Right renal cortex interstitium (tissue), 3 donors: Measurements from ENCODE around the gene BNC1. TPM values are rescaled to one million over a fixed set of nuclear protein-coding genes. Genes with fewer than 3 reads are reported as not detected.
A peak's percentile ranks its signal among the peaks of the same experiment; 100 is the strongest.

Experiments
- DNase-seq, 3 donors: peaks; one replicate each; pipeline ENCODE4 v3.0.0-alpha.2; 2013; ENCODE audit warnings: low read depth in 3 of 3, low spot score in 2 of 3
- polyA plus RNA-seq, 3 donors: library from polyadenylated mRNA; unstranded; fragments of 120-200 nt; gene quantifications; one replicate each; pipeline ENCODE4 v1.2.1, GENCODE V29; 2013; ENCODE audit not compliant: insufficient read length in 3 of 3

Gene BNC1
- under 1 TPM; 0.11 to 0.23 (median 0.12) TPM for polyA plus RNA-seq

GRCh38 chr15:83284559-83285283 is at the start of gene BNC1:
Gene BNC1 (minus strand): TSS chr15:83284664. CDS start chr15:83284628, 36 bp downstream.
- no peak for DNase-seq

GRCh38 chr15:83327041-83327440 is 42.6 kb upstream of the BNC1 start:
- no peak for DNase-seq

GRCh38 chr15:83324799-83325198 is 40.3 kb upstream of the BNC1 start:
- DNase-seq, result no peak

- peak; percentile 72 to 86 (median 73) for DNase-seq
These were observed 38.8 kb upstream of the BNC1 start for GRCh38 chr15:83323296-83323711.

- DNase-seq, result no peak
These were observed 38.2 kb upstream of the BNC1 start for GRCh38 chr15:83322691-83323090.

- DNase-seq, result no peak
These were observed 37.6 kb upstream of the BNC1 start for GRCh38 chr15:83322061-83322460.

- no peak for DNase-seq
These were observed 36.4 kb upstream of the BNC1 start for GRCh38 chr15:83320844-83321243.

- no peak for DNase-seq
These were observed 35.9 kb upstream of the BNC1 start for GRCh38 chr15:83320404-83320803.

GRCh38 chr15:83319771-83320170 is 35.3 kb upstream of the BNC1 start:
- no peak for DNase-seq

GRCh38 chr15:83318861-83319415 is 34.5 kb upstream of the BNC1 start:
- no peak for DNase-seq

GRCh38 chr15:83318036-83318435 is 33.6 kb upstream of the BNC1 start:
- no peak for DNase-seq

GRCh38 chr15:83312071-83312470 is 27.6 kb upstream of the BNC1 start:
- DNase-seq, result no peak

GRCh38 chr15:83310521-83311456 is 26.3 kb upstream of the BNC1 start:
- no peak for DNase-seq

GRCh38 chr15:83308671-83309070 is 24.2 kb upstream of the BNC1 start:
- no peak for DNase-seq

- no peak for DNase-seq
These were observed 22.1 kb upstream of the BNC1 start for GRCh38 chr15:83306561-83306960.

- DNase-seq, result no peak
These were observed 21.3 kb upstream of the BNC1 start for GRCh38 chr15:83305704-83306291.

- no peak for DNase-seq
These were observed 20.6 kb upstream of the BNC1 start for GRCh38 chr15:83304861-83305703.

GRCh38 chr15:83303535-83303934 is 19.1 kb upstream of the BNC1 start:
- no peak for DNase-seq

GRCh38 chr15:83300826-83301225 is 16.4 kb upstream of the BNC1 start:
- no peak for DNase-seq

GRCh38 chr15:83299462-83299861 is 15.0 kb upstream of the BNC1 start:
- no peak for DNase-seq
